ENCODE results near the gene LIMS2. TPM values are rescaled to one million over a fixed set of nuclear protein-coding genes. Genes with fewer than 3 reads are reported as not detected.

LIMS2 gene
- total RNA-seq, 2 experiments from 2014 or later, result 6.1 to 7.0 TPM

DNA sequence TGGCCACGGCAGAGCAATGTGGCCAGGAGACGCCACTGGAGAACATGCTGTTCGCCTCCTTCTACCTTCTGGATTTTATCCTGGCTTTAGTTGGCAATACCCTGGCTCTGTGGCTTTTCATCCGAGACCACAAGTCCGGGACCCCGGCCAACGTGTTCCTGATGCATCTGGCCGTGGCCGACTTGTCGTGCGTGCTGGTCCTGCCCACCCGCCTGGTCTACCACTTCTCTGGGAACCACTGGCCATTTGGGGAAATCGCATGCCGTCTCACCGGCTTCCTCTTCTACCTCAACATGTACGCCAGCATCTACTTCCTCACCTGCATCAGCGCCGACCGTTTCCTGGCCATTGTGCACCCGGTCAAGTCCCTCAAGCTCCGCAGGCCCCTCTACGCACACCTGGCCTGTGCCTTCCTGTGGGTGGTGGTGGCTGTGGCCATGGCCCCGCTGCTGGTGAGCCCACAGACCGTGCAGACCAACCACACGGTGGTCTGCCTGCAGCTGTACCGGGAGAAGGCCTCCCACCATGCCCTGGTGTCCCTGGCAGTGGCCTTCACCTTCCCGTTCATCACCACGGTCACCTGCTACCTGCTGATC is 24.4 kb downstream of the LIMS2 start:
- H3K9me3 ChIP-seq (ENCODE audit: control insufficient read depth in 1 of 2, insufficient read depth in 1 of 2, low read length in 2 of 2), result no peaks in the 10 kb centered on the region
- no peaks in the 10 kb centered on the region for H3K27me3 ChIP-seq (ENCODE audit: control insufficient read depth in 1 of 2, insufficient read depth in 2 of 2, low read length in 2 of 2)
- Mint-ChIP-seq H3K36me3 (ENCODE audit: low read depth) (no peaks in the 10 kb centered on the region), H3K4me3 (no peak overlapping the region), H3K4me1 (ENCODE audit: low read depth) (peaks cover 30% of the 10 kb centered on the region), H3K27me3 (no peaks in the 10 kb centered on the region), H3K27ac (no peak overlapping the region), H3K9me3 (no peaks in the 10 kb centered on the region)
- intact Hi-C loops (cut with DNase I, micrococcal nuclease), result no loop called here
- CTCF ChIA-PET, result interaction anchor here (5.0 kb wide), 1 partner anchor 60 kb away, joined by 78 read pairs; no protein-coding TSS in a partner anchor
- no peak overlapping the region for H3K4me3 ChIP-seq (ENCODE audit: low read length)
- H3K4me1 ChIP-seq (ENCODE audit: insufficient read depth, low read length), result peaks cover 20% of the 10 kb centered on the region
- TF ChIP-seq, protein P1, sequence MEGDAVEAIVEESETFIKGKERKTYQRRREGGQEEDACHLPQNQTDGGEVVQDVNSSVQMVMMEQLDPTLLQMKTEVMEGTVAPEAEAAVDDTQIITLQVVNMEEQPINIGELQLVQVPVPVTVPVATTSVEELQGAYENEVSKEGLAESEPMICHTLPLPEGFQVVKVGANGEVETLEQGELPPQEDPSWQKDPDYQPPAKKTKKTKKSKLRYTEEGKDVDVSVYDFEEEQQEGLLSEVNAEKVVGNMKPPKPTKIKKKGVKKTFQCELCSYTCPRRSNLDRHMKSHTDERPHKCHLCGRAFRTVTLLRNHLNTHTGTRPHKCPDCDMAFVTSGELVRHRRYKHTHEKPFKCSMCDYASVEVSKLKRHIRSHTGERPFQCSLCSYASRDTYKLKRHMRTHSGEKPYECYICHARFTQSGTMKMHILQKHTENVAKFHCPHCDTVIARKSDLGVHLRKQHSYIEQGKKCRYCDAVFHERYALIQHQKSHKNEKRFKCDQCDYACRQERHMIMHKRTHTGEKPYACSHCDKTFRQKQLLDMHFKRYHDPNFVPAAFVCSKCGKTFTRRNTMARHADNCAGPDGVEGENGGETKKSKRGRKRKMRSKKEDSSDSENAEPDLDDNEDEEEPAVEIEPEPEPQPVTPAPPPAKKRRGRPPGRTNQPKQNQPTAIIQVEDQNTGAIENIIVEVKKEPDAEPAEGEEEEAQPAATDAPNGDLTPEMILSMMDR (IDR thresholded peaks at IDR 0.05), result no peak
- DNase-seq (no peak), ATAC-seq (ENCODE audit: poor library complexity) (no peak)
- POLR2A ChIA-PET, result interaction anchor here (2.9 to 3.1 kb wide), 2 partner anchors 51 to 59 kb away, joined by 10 to 20 read pairs; partner anchors contain the start of gene SFT2D3
- H3K27ac ChIP-seq (ENCODE audit: low read depth in 1 of 2, low read length in 2 of 2), result no peak overlapping the region
- H3K36me3 ChIP-seq (ENCODE audit: insufficient read depth, low read length), result no peaks in the 10 kb centered on the region

DNA sequence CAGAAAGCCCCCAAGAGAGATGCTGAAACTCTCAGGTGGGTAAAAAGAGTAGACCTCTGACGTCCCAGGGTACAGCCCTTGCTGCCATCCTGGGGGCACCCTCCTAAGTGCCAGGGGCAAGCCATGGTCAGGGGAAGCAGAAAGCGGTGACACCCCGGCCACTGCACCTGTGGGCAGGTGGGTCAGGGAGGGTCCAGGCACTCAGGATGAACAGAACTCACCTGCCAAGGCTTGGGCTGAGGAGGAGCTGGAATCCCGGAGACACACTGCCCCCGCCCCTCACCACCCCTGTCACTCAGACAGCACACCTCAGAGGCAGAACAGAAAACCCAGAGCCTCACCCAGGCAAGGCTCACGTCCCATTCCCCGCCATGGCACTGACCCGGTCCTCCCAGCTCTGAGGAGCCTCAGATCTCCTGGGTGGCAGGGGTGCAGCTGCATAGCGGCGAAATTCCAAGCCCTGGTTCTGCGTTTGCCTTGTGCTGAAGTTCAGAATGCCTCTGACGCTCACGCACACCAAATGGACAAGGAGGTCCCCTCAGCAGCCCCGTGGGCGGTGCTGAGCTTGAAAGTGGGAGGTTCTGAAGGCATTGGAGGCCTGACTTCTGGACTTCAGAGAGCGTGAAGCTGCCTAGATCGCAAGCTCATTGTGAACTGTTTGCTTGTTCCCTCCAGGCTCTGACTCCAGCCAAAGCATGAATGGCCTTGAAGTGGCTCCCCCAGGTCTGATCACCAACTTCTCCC is 25.1 kb downstream of the LIMS2 start:
- ATAC-seq (ENCODE audit: poor library complexity) (no peak), DNase-seq (no peak)
- Mint-ChIP-seq H3K27me3 (no peaks in the 10 kb centered on the region), H3K4me3 (peak overlapping the region; percentile 56), H3K27ac (peak overlapping the region; percentile 81), H3K9me3 (no peaks in the 10 kb centered on the region), H3K4me1 (ENCODE audit: low read depth) (peaks cover 30% of the 10 kb centered on the region), H3K36me3 (ENCODE audit: low read depth) (no peaks in the 10 kb centered on the region)
- Histone ChIP-seq H3K27me3 (ENCODE audit: control insufficient read depth in 1 of 2, insufficient read depth in 2 of 2, low read length in 2 of 2) (no peaks in the 10 kb centered on the region), H3K9me3 (ENCODE audit: control insufficient read depth in 1 of 2, insufficient read depth in 1 of 2, low read length in 2 of 2) (no peaks in the 10 kb centered on the region), H3K4me3 (ENCODE audit: low read length) (no peak overlapping the region), H3K27ac (ENCODE audit: low read depth in 1 of 2, low read length in 2 of 2) (no peak overlapping the region), H3K4me1 (ENCODE audit: insufficient read depth, low read length) (peaks cover 20% of the 10 kb centered on the region), H3K36me3 (ENCODE audit: insufficient read depth, low read length) (no peaks in the 10 kb centered on the region)
- TF ChIP-seq, protein P1 (IDR thresholded peaks at IDR 0.05), result peak; percentile 54
- ChIA-PET CTCF (interaction anchor here (0.6 to 5.0 kb wide), 11 partner anchors 11 to 154 kb away, joined by 3 to 78 read pairs (median 3); partner anchors contain the start of genes IWS1 and LIMS2), POLR2A (interaction anchor here (2.9 to 3.1 kb wide), 2 partner anchors 52 to 59 kb away, joined by 10 to 20 read pairs; partner anchors contain the start of gene SFT2D3)
- intact Hi-C loops (cut with DNase I, micrococcal nuclease), result no loop called here

DNA sequence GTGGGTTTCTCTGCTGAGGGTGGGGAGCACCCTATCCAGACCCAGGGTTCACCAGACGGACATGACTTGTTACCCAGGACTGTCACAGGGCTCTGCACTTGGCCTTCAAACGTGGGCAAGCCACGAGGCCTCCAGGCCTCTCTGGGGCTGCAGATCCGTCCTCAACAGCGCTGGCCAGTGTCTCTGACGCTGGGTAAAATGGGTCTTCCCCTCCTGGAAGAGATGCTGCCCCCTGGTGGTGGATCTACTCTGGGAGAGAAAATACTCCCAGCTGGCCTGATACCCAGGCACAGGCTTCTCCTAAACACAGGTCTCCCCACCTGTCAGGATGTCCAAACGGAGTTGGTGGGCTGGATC is 25.7 kb downstream of the LIMS2 start:
- Mint-ChIP-seq H3K4me3 (peak overlapping the region; percentile 56), H3K27me3 (no peaks in the 10 kb centered on the region), H3K27ac (peak overlapping the region; percentile 81), H3K36me3 (ENCODE audit: low read depth) (no peaks in the 10 kb centered on the region), H3K4me1 (ENCODE audit: low read depth) (peaks cover 35% of the 10 kb centered on the region), H3K9me3 (no peaks in the 10 kb centered on the region)
- ATAC-seq (ENCODE audit: poor library complexity) (peak; percentile 81), DNase-seq (peak; percentile 74 to 97 (median 85))
- TF ChIP-seq, protein P1 (IDR thresholded peaks at IDR 0.05), result peak; percentile 88
- Histone ChIP-seq H3K4me1 (ENCODE audit: insufficient read depth, low read length) (peaks cover 20% of the 10 kb centered on the region), H3K36me3 (ENCODE audit: insufficient read depth, low read length) (no peaks in the 10 kb centered on the region), H3K4me3 (ENCODE audit: low read length) (no peak overlapping the region), H3K27ac (ENCODE audit: low read depth in 1 of 2, low read length in 2 of 2) (no peak overlapping the region), H3K27me3 (ENCODE audit: control insufficient read depth in 1 of 2, insufficient read depth in 2 of 2, low read length in 2 of 2) (no peaks in the 10 kb centered on the region), H3K9me3 (ENCODE audit: control insufficient read depth in 1 of 2, insufficient read depth in 1 of 2, low read length in 2 of 2) (no peaks in the 10 kb centered on the region)
- POLR2A ChIA-PET, result interaction anchor here (2.9 to 3.1 kb wide), 2 partner anchors 52 to 58 kb away, joined by 10 to 20 read pairs; partner anchors contain the start of gene SFT2D3
- intact Hi-C loops (cut with DNase I, micrococcal nuclease), result loop anchor here (1.0 to 10.0 kb wide), 6 partner anchors 58 to 565 kb away; partner anchors contain the start of genes IWS1 (in 2 of the 2) and WDR33 (in 1 of the 2)
- CTCF ChIA-PET, result interaction anchor here (0.6 to 5.0 kb wide), 11 partner anchors 10 to 155 kb away, joined by 3 to 78 read pairs (median 3); partner anchors contain the start of genes IWS1 and LIMS2
